CD4-positive, alpha-beta memory T cell (primary cell): Measurements from ENCODE around the gene LATS2. TPM values are rescaled to one million over a fixed set of nuclear protein-coding genes. Genes with fewer than 3 reads are reported as not detected.

Experiments used
- CTCF ChIA-PET: fragments of 350-600 bp; sonication (Branson Sonifier 250); formaldehyde crosslinking; loops from one replicate; lab custom pipeline; 2021; ENCODE audit warnings: inconsistent platforms; ENCODE audit not compliant: partially characterized antibody; lab: Charles Lee
- POLR2A ChIA-PET: fragments of 350-600 bp; sonication (Branson Sonifier 250); formaldehyde crosslinking; loops from one replicate; lab custom pipeline; 2021; ENCODE audit not compliant: partially characterized antibody; lab: Charles Lee
- DNase-seq, 5 donors: peaks; one replicate each; pipeline versions ENCODE4 v3.0.0 to v3.0.0-alpha.2; 2020 to 2022; ENCODE audit warnings: mixed read lengths in 1 of 5
- H3K27ac ChIP-seq: one replicate; pipeline ENCODE4 v1.7.0; 2013; ENCODE audit warnings: low read depth, low read length
- H3K27me3 ChIP-seq: 2 replicates; pipeline ENCODE4 v1.7.0; 2013; ENCODE audit warnings: mild to moderate bottlenecking, low read length, moderate library complexity; ENCODE audit not compliant: insufficient read depth
- H3K36me3 ChIP-seq: 2 replicates; pipeline ENCODE4 v1.7.0; 2013; ENCODE audit warnings: mild to moderate bottlenecking, low read length, moderate library complexity; ENCODE audit not compliant: insufficient read depth
- H3K4me1 ChIP-seq: 2 replicates; pipeline ENCODE4 v1.7.0; 2013; ENCODE audit warnings: mild to moderate bottlenecking, low read length, moderate library complexity; ENCODE audit not compliant: insufficient read depth
- H3K4me3 ChIP-seq, 2 donors: one replicate each; pipeline ENCODE4 v1.7.0; 2013; ENCODE audit warnings: low read length in 2 of 2, mild to moderate bottlenecking in 1 of 2
- H3K9me3 ChIP-seq, 2 donors: one replicate each; pipeline ENCODE4 v1.7.0; 2013; ENCODE audit warnings: low read length in 2 of 2, control low read depth in 1 of 2; ENCODE audit not compliant: control insufficient read depth in 1 of 2
- H3K27ac Mint-ChIP-seq, 7 donors: one replicate each; pipeline ENCODE4 v1.8.0; 2020 to 2021; ENCODE audit warnings: mixed read lengths in 7 of 7, mild to moderate bottlenecking in 6 of 7, inconsistent platforms in 3 of 7, moderate library complexity in 3 of 7
- H3K27me3 Mint-ChIP-seq, 2 donors: one replicate each; pipeline ENCODE4 v1.8.0; 2020 to 2021; ENCODE audit warnings: mixed read lengths in 2 of 2
- H3K36me3 Mint-ChIP-seq, 2 donors: one replicate each; pipeline ENCODE4 v1.8.0; 2020 to 2021; ENCODE audit warnings: mixed read lengths in 2 of 2, inconsistent platforms in 1 of 2, mild to moderate bottlenecking in 1 of 2
- H3K4me1 Mint-ChIP-seq, 4 donors: one replicate each; pipeline ENCODE4 v1.8.0; 2020 to 2021; ENCODE audit warnings: mixed read lengths in 4 of 4, mild to moderate bottlenecking in 1 of 4
- H3K4me3 Mint-ChIP-seq, 8 donors: one replicate each; pipeline ENCODE4 v1.8.0; 2020 to 2021; ENCODE audit warnings: mixed read lengths in 8 of 8, mild to moderate bottlenecking in 7 of 8, moderate library complexity in 6 of 8, inconsistent platforms in 3 of 8
- H3K9me3 Mint-ChIP-seq, 8 donors: one replicate each; pipeline ENCODE4 v1.8.0; 2020 to 2021; ENCODE audit warnings: mixed read lengths in 8 of 8, mild to moderate bottlenecking in 5 of 8, inconsistent platforms in 3 of 8, moderate library complexity in 1 of 8
- intact Hi-C: fragments of 100-400 bp; cut with micrococcal nuclease; formaldehyde crosslinking; loops from one replicate; pipeline ENCODE4 v1.15.1; 2023
- polyA plus RNA-seq, 2 donors: library from polyadenylated mRNA; unstranded; fragments of 300-500 nt; fragmentation: Illumina TruSeq; gene quantifications; one replicate each; pipeline ENCODE4 v1.2.3, GENCODE V29; 2021
- total RNA-seq, 2 experiments: library from RNA; stranded (reverse); gene quantifications; one replicate each; pipeline ENCODE4 v1.2.3, GENCODE V29; 2021

The LATS2 gene
- total and polyA plus RNA-seq, 4 experiments from 2014 or later, result 0.25 to 4.5 (median 3.4) TPM; not detected in 1

DNA sequence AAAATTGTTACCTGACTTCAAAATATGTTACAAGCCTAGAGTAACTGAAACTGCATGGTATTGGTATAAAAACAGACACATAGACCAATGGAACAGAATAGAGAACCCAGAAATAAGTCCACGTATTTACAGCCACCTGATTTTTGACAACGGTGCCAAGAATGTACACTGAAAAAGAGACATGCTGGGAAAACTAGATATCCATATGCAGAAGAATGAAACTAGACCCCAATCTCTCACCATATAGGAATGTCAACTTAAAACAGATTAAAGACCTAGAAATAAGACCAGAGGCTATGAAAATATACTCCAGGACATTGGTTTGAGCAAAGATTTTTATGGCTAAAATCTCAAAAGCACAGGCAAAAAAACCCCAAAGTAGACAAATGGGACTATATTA, 76.5 kb downstream of the LATS2 start:
- Mint-ChIP-seq H3K36me3 (peaks cover 12 to 13% of the 10 kb centered on the region in 2 donors), H3K27me3 (peaks cover 0 to 2% of the 10 kb centered on the region in 2 donors), H3K9me3 (no peaks in the 10 kb centered on the region), H3K27ac (no peak overlapping the region), H3K4me3 (no peak overlapping the region), H3K4me1 (peaks cover 0 to 6% (median 3%) of the 10 kb centered on the region in 4 donors)
- H3K9me3 ChIP-seq, result no peaks in the 10 kb centered on the region
- H3K27ac ChIP-seq, result no peak overlapping the region
- ChIA-PET POLR2A (no interaction called here), CTCF (no interaction called here)
- no peak overlapping the region for H3K4me3 ChIP-seq
- intact Hi-C loops, result no loop called here
- H3K27me3 ChIP-seq, result no peaks in the 10 kb centered on the region
- DNase-seq, result no peak
- H3K4me1 ChIP-seq, result no peaks in the 10 kb centered on the region
- no peaks in the 10 kb centered on the region for H3K36me3 ChIP-seq

GRCh38 chr13:20983386-20983785, 78.0 kb downstream of the LATS2 start:
- CTCF ChIA-PET, result no interaction called here
- no peak for DNase-seq
- Mint-ChIP-seq H3K4me3 (no peak overlapping the region), H3K27me3 (peaks cover 0 to 2% of the 10 kb centered on the region in 2 donors), H3K9me3 (no peaks in the 10 kb centered on the region), H3K36me3 (peaks cover 11 to 13% of the 10 kb centered on the region in 2 donors), H3K4me1 (peaks cover 0 to 6% (median 3%) of the 10 kb centered on the region in 4 donors), H3K27ac (no peak overlapping the region)
- no peaks in the 10 kb centered on the region for H3K27me3 ChIP-seq
- H3K4me3 ChIP-seq, result no peak overlapping the region
- POLR2A ChIA-PET, result no interaction called here
- H3K9me3 ChIP-seq, result no peaks in the 10 kb centered on the region
- no peak overlapping the region for H3K27ac ChIP-seq
- H3K36me3 ChIP-seq, result no peaks in the 10 kb centered on the region
- intact Hi-C loops, result no loop called here
- no peaks in the 10 kb centered on the region for H3K4me1 ChIP-seq

GRCh38 chr13:20981370-20982095, 79.9 kb downstream of the LATS2 start:
- Histone ChIP-seq H3K27ac (no peak overlapping the region), H3K27me3 (no peaks in the 10 kb centered on the region), H3K4me3 (no peak overlapping the region), H3K36me3 (no peaks in the 10 kb centered on the region), H3K9me3 (no peaks in the 10 kb centered on the region), H3K4me1 (no peaks in the 10 kb centered on the region)
- intact Hi-C loops, result no loop called here
- no peak overlapping the region for H3K4me3 Mint-ChIP-seq
- H3K27ac Mint-ChIP-seq, result no peak overlapping the region
- no peak for DNase-seq
- H3K36me3 Mint-ChIP-seq, result peaks cover 7 to 9% of the 10 kb centered on the region in 2 donors
- peaks cover 0 to 6% (median 3%) of the 10 kb centered on the region in 4 donors for H3K4me1 Mint-ChIP-seq
- H3K27me3 Mint-ChIP-seq, result peaks cover 0 to 2% of the 10 kb centered on the region in 2 donors
- ChIA-PET CTCF (no interaction called here), POLR2A (no interaction called here)
- H3K9me3 Mint-ChIP-seq, result no peaks in the 10 kb centered on the region

DNA sequence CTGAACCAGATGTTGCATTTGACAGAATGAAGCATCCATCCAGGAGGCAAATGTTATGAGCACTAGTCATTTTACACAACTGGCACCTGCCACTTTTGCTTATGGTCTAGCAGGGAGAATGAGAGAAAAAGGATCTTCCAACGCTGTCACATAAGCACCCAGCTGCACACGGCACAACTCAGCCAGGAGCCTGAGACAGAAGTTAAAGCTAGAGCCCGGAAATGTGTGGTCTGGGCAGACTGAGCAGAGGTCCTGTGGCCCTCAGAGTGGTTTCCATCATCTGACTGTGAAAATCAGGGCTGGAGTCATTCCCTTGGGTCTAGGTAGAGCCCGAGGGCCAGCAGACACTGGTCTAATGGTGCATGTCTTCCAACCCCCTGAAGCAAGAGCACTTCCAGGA, 80.5 kb downstream of the LATS2 start:
- ChIA-PET CTCF (no interaction called here), POLR2A (no interaction called here)
- Mint-ChIP-seq H3K4me3 (no peak overlapping the region), H3K4me1 (peaks cover 0 to 2% (median under 1%) of the 10 kb centered on the region in 4 donors), H3K9me3 (no peaks in the 10 kb centered on the region), H3K36me3 (peaks cover 7 to 9% of the 10 kb centered on the region in 2 donors), H3K27ac (no peak overlapping the region), H3K27me3 (peaks cover 0 to 2% of the 10 kb centered on the region in 2 donors)
- no peaks in the 10 kb centered on the region for H3K4me1 ChIP-seq
- intact Hi-C loops, result no loop called here
- H3K4me3 ChIP-seq, result no peak overlapping the region
- no peaks in the 10 kb centered on the region for H3K9me3 ChIP-seq
- H3K27me3 ChIP-seq, result no peaks in the 10 kb centered on the region
- DNase-seq, result no peak
- no peak overlapping the region for H3K27ac ChIP-seq
- no peaks in the 10 kb centered on the region for H3K36me3 ChIP-seq

- Histone ChIP-seq H3K27me3 (no peaks in the 10 kb centered on the region), H3K36me3 (no peaks in the 10 kb centered on the region), H3K27ac (no peak overlapping the region), H3K9me3 (no peaks in the 10 kb centered on the region), H3K4me1 (no peaks in the 10 kb centered on the region), H3K4me3 (no peak overlapping the region)
- Mint-ChIP-seq H3K27ac (no peak overlapping the region), H3K9me3 (no peaks in the 10 kb centered on the region), H3K4me3 (no peak overlapping the region), H3K36me3 (peaks cover 7 to 9% of the 10 kb centered on the region in 2 donors), H3K4me1 (no peaks in the 10 kb centered on the region), H3K27me3 (peaks cover 0 to 2% of the 10 kb centered on the region in 2 donors)
- intact Hi-C loops, result no loop called here
- no peak for DNase-seq
- ChIA-PET CTCF (no interaction called here), POLR2A (no interaction called here)
Observed at GRCh38 chr13:20980430-20980829, 81.0 kb downstream of the LATS2 start.

- Mint-ChIP-seq H3K27ac (no peak overlapping the region), H3K4me3 (no peak overlapping the region), H3K9me3 (no peaks in the 10 kb centered on the region), H3K36me3 (peaks cover 7 to 14% of the 10 kb centered on the region in 2 donors), H3K4me1 (no peaks in the 10 kb centered on the region), H3K27me3 (peaks cover 0 to 4% of the 10 kb centered on the region in 2 donors)
- ChIA-PET CTCF (no interaction called here), POLR2A (no interaction called here)
- no peaks in the 10 kb centered on the region for H3K36me3 ChIP-seq
- H3K27me3 ChIP-seq, result no peaks in the 10 kb centered on the region
- intact Hi-C loops, result no loop called here
- H3K27ac ChIP-seq, result no peak overlapping the region
- no peak overlapping the region for H3K4me3 ChIP-seq
- DNase-seq, result no peak
- H3K9me3 ChIP-seq, result no peaks in the 10 kb centered on the region
- H3K4me1 ChIP-seq, result no peaks in the 10 kb centered on the region
Observed at GRCh38 chr13:20977394-20977793, 84.0 kb downstream of the LATS2 start.

DNA sequence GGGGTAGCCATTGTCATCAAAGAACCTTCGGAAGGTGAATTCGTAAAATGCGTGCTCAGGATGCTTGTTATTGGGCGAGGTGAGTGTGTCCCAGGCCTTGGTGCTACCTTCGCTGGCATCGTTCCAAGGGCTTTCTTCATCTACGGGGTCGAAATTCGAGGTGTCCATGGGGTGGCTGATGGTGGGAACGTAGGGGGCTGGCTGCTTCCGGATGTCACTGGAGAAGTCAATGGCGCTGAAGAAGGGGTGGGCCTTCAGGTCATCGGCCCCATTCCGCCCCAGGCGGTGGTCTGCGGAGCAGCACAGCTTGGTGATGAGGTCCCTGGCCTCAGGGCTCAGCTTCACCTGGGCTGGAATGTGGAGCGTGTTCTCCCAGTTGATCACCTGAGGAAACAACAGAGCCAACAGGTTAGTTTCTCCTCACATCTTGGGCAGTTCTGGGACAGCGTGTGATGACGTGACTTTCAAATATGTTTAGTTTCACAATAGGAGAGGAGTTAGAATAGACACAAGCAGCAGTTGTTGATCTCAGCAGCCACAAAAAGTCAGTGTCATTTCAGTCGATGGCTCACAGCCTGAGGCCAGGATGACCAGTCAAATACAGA, 86.3 kb downstream of the LATS2 start:
- Histone ChIP-seq H3K4me3 (no peak overlapping the region), H3K9me3 (no peaks in the 10 kb centered on the region), H3K27ac (no peak overlapping the region), H3K4me1 (no peaks in the 10 kb centered on the region), H3K27me3 (no peaks in the 10 kb centered on the region), H3K36me3 (no peaks in the 10 kb centered on the region)
- peaks cover 0 to 6% of the 10 kb centered on the region in 2 donors for H3K36me3 Mint-ChIP-seq
- intact Hi-C loops, result no loop called here
- H3K27ac Mint-ChIP-seq, result peak overlapping the region in 1 of 7 donors; percentile 73
- no peak for DNase-seq
- POLR2A ChIA-PET, result no interaction called here
- H3K9me3 Mint-ChIP-seq, result no peaks in the 10 kb centered on the region
- H3K4me1 Mint-ChIP-seq, result no peaks in the 10 kb centered on the region
- no peak overlapping the region for H3K4me3 Mint-ChIP-seq
- CTCF ChIA-PET, result no interaction called here
- H3K27me3 Mint-ChIP-seq, result peaks cover 0 to 2% of the 10 kb centered on the region in 2 donors
